GM23338 (cell line): Measurements from ENCODE around the gene BRD2. TPM values are rescaled to one million over a fixed set of nuclear protein-coding genes. Genes with fewer than 3 reads are reported as not detected.

Source experiments
- ATAC-seq: fragments of 200-7000 bp; cut with Tn5 transposase; 3 replicates; pipeline ENCODE4 v1.9.1; 2020
- DNase-seq: peaks from one replicate; pipeline ENCODE4 v3.0.0-alpha.2; 2015; ENCODE audit warnings: low spot score
- H2AFZ ChIP-seq: fragments of 200-600 bp; sonication (generic); 2 replicates; pipeline ENCODE4 v1.8.0; 2016; ENCODE audit warnings: antibody characterized with exemption, mild to moderate bottlenecking, moderate library complexity
- H3F3A ChIP-seq: fragments of 200-600 bp; sonication (generic); replicated peaks from 2 replicates; pipeline ENCODE4 v1.8.0; 2017; ENCODE audit warnings: antibody characterized with exemption, mixed run types, low read depth
- H3K27ac ChIP-seq: fragments of 200-600 bp; sonication (generic); 2 replicates; pipeline ENCODE4 v1.6.1; 2016; ENCODE audit warnings: low read depth
- H3K27me3 ChIP-seq: fragments of 200-600 bp; sonication (generic); 2 replicates; pipeline ENCODE4 v1.8.0; 2016; ENCODE audit warnings: mild to moderate bottlenecking, mixed run types, moderate library complexity; ENCODE audit not compliant: insufficient read depth
- H3K36me3 ChIP-seq: fragments of 200-600 bp; sonication (generic); 2 replicates; pipeline ENCODE4 v1.8.0; 2016; ENCODE audit warnings: mild to moderate bottlenecking; ENCODE audit not compliant: insufficient read depth
- H3K4me1 ChIP-seq: fragments of 200-600 bp; sonication (generic); 2 replicates; pipeline ENCODE4 v1.8.0; 2016; ENCODE audit warnings: mild to moderate bottlenecking, moderate library complexity; ENCODE audit not compliant: insufficient read depth
- H3K4me2 ChIP-seq: fragments of 200-600 bp; sonication (generic); 2 replicates; pipeline ENCODE4 v1.7.1; 2017; ENCODE audit warnings: mixed run types
- H3K4me3 ChIP-seq: fragments of 200-600 bp; sonication (generic); 2 replicates; pipeline ENCODE4 v1.6.1; 2016; ENCODE audit warnings: mixed run types
- H3K79me2 ChIP-seq: fragments of 200-600 bp; sonication (generic); replicated peaks from 2 replicates; pipeline ENCODE4 v1.8.0; 2017; ENCODE audit warnings: mild to moderate bottlenecking; ENCODE audit not compliant: insufficient read depth
- H3K9me2 ChIP-seq: fragments of 200-600 bp; sonication (generic); 2 replicates; pipeline ENCODE4 v1.8.0; 2017; ENCODE audit not compliant: insufficient read depth
- H4K20me1 ChIP-seq: fragments of 200-600 bp; sonication (generic); replicated peaks from 2 replicates; pipeline ENCODE4 v1.8.0; 2017; ENCODE audit warnings: mild to moderate bottlenecking; ENCODE audit not compliant: insufficient read depth
- H3K27ac Mint-ChIP-seq: 2 replicates; pipeline ENCODE4 v1.8.0; 2020; ENCODE audit warnings: inconsistent platforms, mild to moderate bottlenecking, moderate library complexity, mixed read lengths
- H3K27me3 Mint-ChIP-seq: 3 replicates; pipeline ENCODE4 v1.8.0; 2022; ENCODE audit warnings: low read depth, mild to moderate bottlenecking, moderate library complexity, mixed read lengths, inconsistent platforms; ENCODE audit not compliant: insufficient read depth, poor library complexity
- H3K36me3 Mint-ChIP-seq: 3 replicates; pipeline ENCODE4 v1.8.0; 2021; ENCODE audit warnings: low read depth, mild to moderate bottlenecking, inconsistent platforms, moderate library complexity, mixed read lengths
- H3K4me1 Mint-ChIP-seq: 3 replicates; pipeline ENCODE4 v1.8.0; 2020; ENCODE audit warnings: mild to moderate bottlenecking, inconsistent platforms, mixed read lengths
- H3K4me3 Mint-ChIP-seq: 3 replicates; pipeline ENCODE4 v1.8.0; 2021; ENCODE audit warnings: moderate library complexity, mild to moderate bottlenecking, inconsistent platforms, mixed read lengths
- H3K9me3 Mint-ChIP-seq: 3 replicates; pipeline ENCODE4 v1.8.0; 2020; ENCODE audit warnings: moderate library complexity, mild to moderate bottlenecking, inconsistent platforms, mixed read lengths
- CREB1 ChIP-seq: fragments of 250-450 bp; sonication (Bioruptor Pico); IDR thresholded peaks from 2 replicates; pipeline ENCODE4 v1.5.0; 2020; ENCODE audit warnings: low read depth, mild to moderate bottlenecking, moderate library complexity
- CTCF ChIP-seq, 2 experiments: fragments of 200-600 bp in 1 of 2; sonication (generic) in 1 of 2; conservative IDR thresholded peaks; 2 replicates each; pipeline versions ENCODE4 v1.5.1 to v1.6.1; 2016 to 2017; ENCODE audit warnings: antibody characterized with exemption in 2 of 2, low read depth in 2 of 2, mild to moderate bottlenecking in 2 of 2, moderate library complexity in 1 of 2
- EZH2 ChIP-seq: fragments of 200-600 bp; sonication (generic); IDR thresholded peaks from one replicate; pipeline ENCODE4 v1.8.0; 2017; ENCODE audit warnings: antibody characterized with exemption, mild to moderate bottlenecking, low read depth; ENCODE audit not compliant: unreplicated experiment
- polyA plus RNA-seq: library from polyadenylated mRNA; unstranded; fragments of >200 nt; fragmentation: Nextera tagmentation; extraction: Ambion mirVana; gene quantifications from 2 replicates; pipeline ENCODE4 v1.2.1, GENCODE V29; 2016
- total RNA-seq: library from RNA; depleted of rRNA; stranded (reverse); fragments of >200 nt; shearing (Covaris generic); gene quantifications from 2 replicates; pipeline ENCODE4 v1.2.3, GENCODE V29; 2014
- TF ChIP-seq, protein P1 (sequence below): fragments of 250-450 bp; sonication (Bioruptor Pico); IDR thresholded peaks from 2 replicates; pipeline ENCODE4 v1.5.0; 2020; ENCODE audit warnings: mild to moderate bottlenecking, moderate library complexity
- TF ChIP-seq, protein P2 (sequence below): IDR thresholded peaks from one replicate; pipeline ENCODE4 v1.6.1; 2018; ENCODE audit warnings: antibody characterized with exemption; ENCODE audit not compliant: unreplicated experiment
- TF ChIP-seq, protein P3 (sequence below): IDR thresholded peaks from 2 replicates; pipeline ENCODE4 v1.6.1; 2016; ENCODE audit warnings: antibody characterized with exemption

Gene BRD2
- total and polyA plus RNA-seq, 2 experiments from 2014 or later: 84.9 to 169 TPM

DNA sequence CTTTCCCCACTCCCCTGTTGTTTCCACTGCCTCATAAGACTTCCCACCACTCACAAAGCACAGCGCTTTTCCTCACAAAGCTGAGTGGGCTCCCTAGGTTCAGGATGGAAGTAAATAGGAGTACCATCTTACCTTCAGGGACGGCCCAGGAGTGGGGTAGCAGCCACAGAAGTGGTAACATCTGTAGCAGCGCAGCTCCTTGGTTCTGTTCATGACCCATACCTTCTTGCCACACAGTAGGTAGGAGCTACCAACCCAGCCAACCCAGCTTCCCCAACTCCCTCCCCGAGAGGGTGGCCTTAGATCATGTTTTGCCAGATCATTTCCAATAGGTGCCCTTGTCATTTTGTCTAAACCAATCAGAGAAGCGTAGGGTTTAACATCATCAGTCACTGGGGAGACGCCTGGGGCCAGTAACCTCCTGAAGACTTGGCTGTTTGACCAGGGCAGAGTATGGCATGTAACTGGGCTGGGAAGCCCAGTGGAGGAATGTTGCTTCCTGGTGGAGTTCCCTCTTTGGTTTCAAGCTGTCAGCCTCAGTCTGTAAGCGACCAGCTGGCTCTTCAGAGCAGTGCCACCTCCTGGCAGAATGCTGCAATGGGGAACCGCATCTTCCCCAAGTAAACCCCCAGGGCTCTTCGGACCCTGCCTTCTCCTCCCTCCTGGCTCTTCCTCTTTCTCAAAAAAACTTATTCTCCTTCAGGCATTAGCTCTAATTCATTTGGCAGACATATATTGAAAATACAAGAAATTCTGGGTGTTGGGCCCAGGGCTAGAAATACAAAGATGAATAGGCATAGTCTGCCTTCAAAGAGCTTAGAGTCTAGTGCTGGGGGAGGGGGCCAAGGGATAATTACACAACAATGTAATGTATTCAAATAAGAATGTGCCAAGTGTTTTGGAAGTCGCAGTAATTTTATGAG is 15.3 kb upstream of the BRD2 start, which contains the start of gene HLA-DMA:
HLA-DMA (minus strand) TSS at position 281 of the 923 bp plus-strand sequence; CDS start at position 220, 61 bp downstream.
- Histone ChIP-seq H3K27ac (no peak within 1 kb of the TSS), H4K20me1 (no peaks in the 10 kb centered on the region), H2AFZ (peak within 1 kb of the TSS; percentile 18; the same call in 1 of the 2 replicates), H3K4me2 (peak within 1 kb of the TSS; percentile 21; the same call in 1 of the 2 replicates), H3K9me2 (no peaks in the 10 kb centered on the region), H3K4me3 (no peak within 1 kb of the TSS), H3K4me1 (peaks cover 8% of the 10 kb centered on the region; the same call in 1 of the 2 replicates), H3K27me3 (no peaks in the 10 kb centered on the region), H3K79me2 (no peaks in the 10 kb centered on the region), H3F3A (no peaks in the 10 kb centered on the region; the same call in 1 of the 2 replicates), H3K36me3 (no peaks in the 10 kb centered on the region)
- Mint-ChIP-seq H3K27ac (peak within 1 kb of the TSS; percentile 88; the same call in 1 of the 2 replicates), H3K9me3 (no peaks in the 10 kb centered on the region), H3K4me3 (peak within 1 kb of the TSS; percentile 53), H3K36me3 (no peaks in the 10 kb centered on the region), H3K4me1 (peaks cover 31% of the 10 kb centered on the region), H3K27me3 (peaks cover 2% of the 10 kb centered on the region)
- DNase-seq (peak; percentile 96), ATAC-seq (peak; percentile 96)
- TF ChIP-seq, protein P1, sequence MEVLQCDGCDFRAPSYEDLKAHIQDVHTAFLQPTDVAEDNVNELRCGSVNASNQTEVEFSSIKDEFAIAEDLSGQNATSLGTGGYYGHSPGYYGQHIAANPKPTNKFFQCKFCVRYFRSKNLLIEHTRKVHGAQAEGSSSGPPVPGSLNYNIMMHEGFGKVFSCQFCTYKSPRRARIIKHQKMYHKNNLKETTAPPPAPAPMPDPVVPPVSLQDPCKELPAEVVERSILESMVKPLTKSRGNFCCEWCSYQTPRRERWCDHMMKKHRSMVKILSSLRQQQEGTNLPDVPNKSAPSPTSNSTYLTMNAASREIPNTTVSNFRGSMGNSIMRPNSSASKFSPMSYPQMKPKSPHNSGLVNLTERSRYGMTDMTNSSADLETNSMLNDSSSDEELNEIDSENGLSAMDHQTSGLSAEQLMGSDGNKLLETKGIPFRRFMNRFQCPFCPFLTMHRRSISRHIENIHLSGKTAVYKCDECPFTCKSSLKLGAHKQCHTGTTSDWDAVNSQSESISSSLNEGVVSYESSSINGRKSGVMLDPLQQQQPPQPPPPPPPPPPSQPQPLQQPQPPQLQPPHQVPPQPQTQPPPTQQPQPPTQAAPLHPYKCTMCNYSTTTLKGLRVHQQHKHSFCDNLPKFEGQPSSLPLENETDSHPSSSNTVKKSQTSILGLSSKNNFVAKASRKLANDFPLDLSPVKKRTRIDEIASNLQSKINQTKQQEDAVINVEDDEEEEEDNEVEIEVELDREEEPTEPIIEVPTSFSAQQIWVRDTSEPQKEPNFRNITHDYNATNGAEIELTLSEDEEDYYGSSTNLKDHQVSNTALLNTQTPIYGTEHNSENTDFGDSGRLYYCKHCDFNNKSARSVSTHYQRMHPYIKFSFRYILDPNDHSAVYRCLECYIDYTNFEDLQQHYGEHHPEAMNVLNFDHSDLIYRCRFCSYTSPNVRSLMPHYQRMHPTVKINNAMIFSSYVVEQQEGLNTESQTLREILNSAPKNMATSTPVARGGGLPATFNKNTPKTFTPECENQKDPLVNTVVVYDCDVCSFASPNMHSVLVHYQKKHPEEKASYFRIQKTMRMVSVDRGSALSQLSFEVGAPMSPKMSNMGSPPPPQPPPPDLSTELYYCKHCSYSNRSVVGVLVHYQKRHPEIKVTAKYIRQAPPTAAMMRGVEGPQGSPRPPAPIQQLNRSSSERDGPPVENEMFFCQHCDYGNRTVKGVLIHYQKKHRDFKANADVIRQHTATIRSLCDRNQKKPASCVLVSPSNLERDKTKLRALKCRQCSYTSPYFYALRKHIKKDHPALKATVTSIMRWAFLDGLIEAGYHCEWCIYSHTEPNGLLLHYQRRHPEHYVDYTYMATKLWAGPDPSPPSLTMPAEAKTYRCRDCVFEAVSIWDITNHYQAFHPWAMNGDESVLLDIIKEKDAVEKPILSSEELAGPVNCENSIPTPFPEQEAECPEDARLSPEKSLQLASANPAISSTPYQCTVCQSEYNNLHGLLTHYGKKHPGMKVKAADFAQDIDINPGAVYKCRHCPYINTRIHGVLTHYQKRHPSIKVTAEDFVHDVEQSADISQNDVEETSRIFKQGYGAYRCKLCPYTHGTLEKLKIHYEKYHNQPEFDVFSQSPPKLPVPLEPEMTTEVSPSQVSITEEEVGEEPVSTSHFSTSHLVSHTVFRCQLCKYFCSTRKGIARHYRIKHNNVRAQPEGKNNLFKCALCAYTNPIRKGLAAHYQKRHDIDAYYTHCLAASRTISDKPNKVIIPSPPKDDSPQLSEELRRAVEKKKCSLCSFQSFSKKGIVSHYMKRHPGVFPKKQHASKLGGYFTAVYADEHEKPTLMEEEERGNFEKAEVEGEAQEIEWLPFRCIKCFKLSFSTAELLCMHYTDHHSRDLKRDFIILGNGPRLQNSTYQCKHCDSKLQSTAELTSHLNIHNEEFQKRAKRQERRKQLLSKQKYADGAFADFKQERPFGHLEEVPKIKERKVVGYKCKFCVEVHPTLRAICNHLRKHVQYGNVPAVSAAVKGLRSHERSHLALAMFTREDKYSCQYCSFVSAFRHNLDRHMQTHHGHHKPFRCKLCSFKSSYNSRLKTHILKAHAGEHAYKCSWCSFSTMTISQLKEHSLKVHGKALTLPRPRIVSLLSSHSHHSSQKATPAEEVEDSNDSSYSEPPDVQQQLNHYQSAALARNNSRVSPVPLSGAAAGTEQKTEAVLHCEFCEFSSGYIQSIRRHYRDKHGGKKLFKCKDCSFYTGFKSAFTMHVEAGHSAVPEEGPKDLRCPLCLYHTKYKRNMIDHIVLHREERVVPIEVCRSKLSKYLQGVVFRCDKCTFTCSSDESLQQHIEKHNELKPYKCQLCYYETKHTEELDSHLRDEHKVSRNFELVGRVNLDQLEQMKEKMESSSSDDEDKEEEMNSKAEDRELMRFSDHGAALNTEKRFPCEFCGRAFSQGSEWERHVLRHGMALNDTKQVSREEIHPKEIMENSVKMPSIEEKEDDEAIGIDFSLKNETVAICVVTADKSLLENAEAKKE (CRISPR knock-in tag): no peak
- TF ChIP-seq, protein P2, sequence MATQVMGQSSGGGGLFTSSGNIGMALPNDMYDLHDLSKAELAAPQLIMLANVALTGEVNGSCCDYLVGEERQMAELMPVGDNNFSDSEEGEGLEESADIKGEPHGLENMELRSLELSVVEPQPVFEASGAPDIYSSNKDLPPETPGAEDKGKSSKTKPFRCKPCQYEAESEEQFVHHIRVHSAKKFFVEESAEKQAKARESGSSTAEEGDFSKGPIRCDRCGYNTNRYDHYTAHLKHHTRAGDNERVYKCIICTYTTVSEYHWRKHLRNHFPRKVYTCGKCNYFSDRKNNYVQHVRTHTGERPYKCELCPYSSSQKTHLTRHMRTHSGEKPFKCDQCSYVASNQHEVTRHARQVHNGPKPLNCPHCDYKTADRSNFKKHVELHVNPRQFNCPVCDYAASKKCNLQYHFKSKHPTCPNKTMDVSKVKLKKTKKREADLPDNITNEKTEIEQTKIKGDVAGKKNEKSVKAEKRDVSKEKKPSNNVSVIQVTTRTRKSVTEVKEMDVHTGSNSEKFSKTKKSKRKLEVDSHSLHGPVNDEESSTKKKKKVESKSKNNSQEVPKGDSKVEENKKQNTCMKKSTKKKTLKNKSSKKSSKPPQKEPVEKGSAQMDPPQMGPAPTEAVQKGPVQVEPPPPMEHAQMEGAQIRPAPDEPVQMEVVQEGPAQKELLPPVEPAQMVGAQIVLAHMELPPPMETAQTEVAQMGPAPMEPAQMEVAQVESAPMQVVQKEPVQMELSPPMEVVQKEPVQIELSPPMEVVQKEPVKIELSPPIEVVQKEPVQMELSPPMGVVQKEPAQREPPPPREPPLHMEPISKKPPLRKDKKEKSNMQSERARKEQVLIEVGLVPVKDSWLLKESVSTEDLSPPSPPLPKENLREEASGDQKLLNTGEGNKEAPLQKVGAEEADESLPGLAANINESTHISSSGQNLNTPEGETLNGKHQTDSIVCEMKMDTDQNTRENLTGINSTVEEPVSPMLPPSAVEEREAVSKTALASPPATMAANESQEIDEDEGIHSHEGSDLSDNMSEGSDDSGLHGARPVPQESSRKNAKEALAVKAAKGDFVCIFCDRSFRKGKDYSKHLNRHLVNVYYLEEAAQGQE: no peak
- TF ChIP-seq CTCF (conservative IDR thresholded peaks at IDR 0.05; ENCODE audit: low read depth in 2 of 2) (peak; percentile 84 to 88), CREB1 (CRISPR knock-in tag) (peak; percentile 91), EZH2 (no peak)
- TF ChIP-seq, protein P3, sequence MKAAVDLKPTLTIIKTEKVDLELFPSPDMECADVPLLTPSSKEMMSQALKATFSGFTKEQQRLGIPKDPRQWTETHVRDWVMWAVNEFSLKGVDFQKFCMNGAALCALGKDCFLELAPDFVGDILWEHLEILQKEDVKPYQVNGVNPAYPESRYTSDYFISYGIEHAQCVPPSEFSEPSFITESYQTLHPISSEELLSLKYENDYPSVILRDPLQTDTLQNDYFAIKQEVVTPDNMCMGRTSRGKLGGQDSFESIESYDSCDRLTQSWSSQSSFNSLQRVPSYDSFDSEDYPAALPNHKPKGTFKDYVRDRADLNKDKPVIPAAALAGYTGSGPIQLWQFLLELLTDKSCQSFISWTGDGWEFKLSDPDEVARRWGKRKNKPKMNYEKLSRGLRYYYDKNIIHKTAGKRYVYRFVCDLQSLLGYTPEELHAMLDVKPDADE: no peak
